Memory B cell (primary cell): ENCODE measurements around the gene ASPHD2.
A peak's percentile ranks its signal among the peaks of the same experiment; 100 is the strongest.
"Not testable (repeated sequence)": the region's sequence is repeated elsewhere in the genome, so short reads cannot be mapped to it uniquely, and the experiment has no call there.

Experiments
- ATAC-seq: fragments of 150-1000 bp; cut with Tn5 transposase; 2 replicates; pipeline ENCODE4 v1.10.0; 2021; ENCODE audit warnings: low read depth, mild to moderate bottlenecking, moderate library complexity
- DNase-seq, 2 donors: peaks; one replicate each; pipeline ENCODE4 v3.0.0; 2022; ENCODE audit warnings: low spot score in 2 of 2
- H3K27ac Mint-ChIP-seq: one replicate; pipeline ENCODE4 v1.8.0; 2022; ENCODE audit warnings: mild to moderate bottlenecking, moderate library complexity, mixed read lengths
- H3K27me3 Mint-ChIP-seq: one replicate; pipeline ENCODE4 v1.8.0; 2022; ENCODE audit warnings: mixed read lengths
- H3K36me3 Mint-ChIP-seq: one replicate; pipeline ENCODE4 v1.8.0; 2022; ENCODE audit warnings: mild to moderate bottlenecking, mixed read lengths
- H3K4me1 Mint-ChIP-seq: one replicate; pipeline ENCODE4 v1.8.0; 2022; ENCODE audit warnings: mixed read lengths
- H3K4me3 Mint-ChIP-seq: one replicate; pipeline ENCODE4 v1.8.0; 2022; ENCODE audit warnings: mild to moderate bottlenecking, moderate library complexity, mixed read lengths
- H3K9me3 Mint-ChIP-seq: one replicate; pipeline ENCODE4 v1.8.0; 2022; ENCODE audit warnings: mixed read lengths

The ASPHD2 gene

DNA sequence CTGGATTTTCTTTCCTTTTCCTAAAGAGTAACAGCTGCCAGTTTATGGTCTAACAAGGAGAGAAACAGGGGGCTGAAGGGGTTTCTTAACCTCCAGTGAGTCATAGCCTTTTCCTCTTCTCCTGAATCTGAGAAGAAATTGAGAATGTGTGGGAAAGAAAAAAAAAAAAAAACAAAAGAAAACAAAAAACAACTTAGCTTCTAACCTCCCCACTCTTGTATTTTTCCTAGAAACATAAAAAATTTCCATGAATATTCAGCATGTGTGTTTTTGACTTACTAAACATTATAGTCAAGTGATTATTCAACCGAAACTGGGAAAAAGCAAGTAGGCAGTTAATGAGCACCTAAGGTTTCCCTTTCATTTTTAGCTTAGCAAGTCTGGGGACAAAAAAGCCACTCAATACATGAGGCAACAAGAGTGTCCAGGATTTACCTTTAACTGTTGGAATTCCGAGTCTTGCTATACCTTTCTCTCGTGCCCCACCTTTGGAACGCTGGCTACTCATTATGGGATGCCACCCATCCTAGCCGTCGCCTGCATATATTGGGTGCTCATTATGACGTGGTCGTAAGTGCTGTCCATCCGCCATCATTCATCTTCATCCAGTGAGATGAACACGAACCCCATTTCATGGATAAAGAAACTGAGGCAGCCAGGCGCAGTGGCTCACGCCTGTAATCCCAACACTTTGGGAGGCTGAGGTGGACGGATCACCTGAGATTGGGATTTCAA lies 2.4 kb downstream of the ASPHD2 start:
- Mint-ChIP-seq H3K4me1 (peaks cover 53% of the 10 kb centered on the region), H3K9me3 (no peaks in the 10 kb centered on the region), H3K27me3 (no peaks in the 10 kb centered on the region), H3K36me3 (peaks cover 9% of the 10 kb centered on the region), H3K27ac (no peak overlapping the region), H3K4me3 (no peak overlapping the region)
- no peak for ATAC-seq
- no peak for DNase-seq

DNA sequence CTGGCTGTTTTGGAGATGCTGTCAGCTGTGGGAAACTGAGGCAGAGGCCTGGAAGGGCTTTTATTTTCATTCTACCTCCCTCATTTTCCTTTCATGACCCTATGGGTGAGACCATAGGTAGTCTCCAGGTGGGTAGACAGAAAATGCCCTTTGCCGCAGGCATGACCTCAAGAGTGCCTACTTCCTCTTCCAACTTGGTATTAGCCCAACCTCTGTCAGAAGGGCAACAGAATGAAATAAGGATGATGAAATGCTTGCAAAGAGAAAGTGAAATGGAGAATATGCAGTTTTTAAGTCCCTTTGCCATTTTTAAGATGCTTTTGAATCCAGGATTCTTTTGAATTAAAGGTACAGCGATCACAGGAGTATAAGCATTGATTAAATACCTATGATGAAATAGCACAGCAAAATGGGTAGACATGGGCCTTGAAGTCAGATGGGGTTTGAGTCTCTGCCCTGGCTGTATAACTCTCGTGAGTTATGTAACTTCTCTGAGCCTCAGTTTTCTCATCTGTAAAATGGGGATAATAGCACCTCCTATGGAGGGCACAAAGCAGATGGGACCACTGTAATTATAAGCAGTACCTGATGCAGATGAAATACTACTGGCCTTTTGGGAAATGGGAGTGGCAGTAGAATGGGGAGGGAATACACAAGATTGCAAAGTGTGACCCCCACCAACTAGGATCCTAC lies 3.7 kb downstream of the ASPHD2 start:
- peaks cover 53% of the 10 kb centered on the region for H3K4me1 Mint-ChIP-seq
- H3K4me3 Mint-ChIP-seq: no peak overlapping the region
- peak overlapping the region; percentile 76 for H3K27ac Mint-ChIP-seq
- H3K9me3 Mint-ChIP-seq: no peaks in the 10 kb centered on the region
- peaks cover 11% of the 10 kb centered on the region for H3K36me3 Mint-ChIP-seq
- DNase-seq (peak; percentile 45 to 61), ATAC-seq (peak; percentile 58)
- H3K27me3 Mint-ChIP-seq: no peaks in the 10 kb centered on the region

DNA sequence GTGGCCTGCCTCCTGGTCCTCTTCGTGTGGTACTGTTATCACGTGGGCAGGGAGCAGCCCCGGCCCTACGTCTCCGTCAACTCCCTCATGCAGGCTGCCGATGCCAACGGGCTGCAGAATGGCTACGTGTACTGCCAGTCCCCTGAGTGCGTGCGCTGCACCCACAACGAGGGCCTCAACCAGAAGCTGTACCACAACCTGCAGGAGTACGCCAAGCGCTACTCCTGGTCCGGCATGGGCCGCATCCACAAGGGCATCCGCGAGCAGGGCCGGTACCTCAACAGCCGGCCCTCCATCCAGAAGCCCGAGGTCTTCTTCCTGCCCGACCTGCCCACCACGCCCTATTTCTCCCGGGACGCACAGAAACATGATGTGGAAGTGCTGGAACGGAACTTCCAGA lies 4.7 kb downstream of the ASPHD2 start:
- DNase-seq (no peak), ATAC-seq (no peak)
- H3K27me3 Mint-ChIP-seq: no peaks in the 10 kb centered on the region
- H3K4me3 Mint-ChIP-seq: no peak overlapping the region
- H3K36me3 Mint-ChIP-seq: peaks cover 11% of the 10 kb centered on the region
- H3K4me1 Mint-ChIP-seq: peaks cover 45% of the 10 kb centered on the region
- peak overlapping the region; percentile 76 for H3K27ac Mint-ChIP-seq
- no peaks in the 10 kb centered on the region for H3K9me3 Mint-ChIP-seq

DNA sequence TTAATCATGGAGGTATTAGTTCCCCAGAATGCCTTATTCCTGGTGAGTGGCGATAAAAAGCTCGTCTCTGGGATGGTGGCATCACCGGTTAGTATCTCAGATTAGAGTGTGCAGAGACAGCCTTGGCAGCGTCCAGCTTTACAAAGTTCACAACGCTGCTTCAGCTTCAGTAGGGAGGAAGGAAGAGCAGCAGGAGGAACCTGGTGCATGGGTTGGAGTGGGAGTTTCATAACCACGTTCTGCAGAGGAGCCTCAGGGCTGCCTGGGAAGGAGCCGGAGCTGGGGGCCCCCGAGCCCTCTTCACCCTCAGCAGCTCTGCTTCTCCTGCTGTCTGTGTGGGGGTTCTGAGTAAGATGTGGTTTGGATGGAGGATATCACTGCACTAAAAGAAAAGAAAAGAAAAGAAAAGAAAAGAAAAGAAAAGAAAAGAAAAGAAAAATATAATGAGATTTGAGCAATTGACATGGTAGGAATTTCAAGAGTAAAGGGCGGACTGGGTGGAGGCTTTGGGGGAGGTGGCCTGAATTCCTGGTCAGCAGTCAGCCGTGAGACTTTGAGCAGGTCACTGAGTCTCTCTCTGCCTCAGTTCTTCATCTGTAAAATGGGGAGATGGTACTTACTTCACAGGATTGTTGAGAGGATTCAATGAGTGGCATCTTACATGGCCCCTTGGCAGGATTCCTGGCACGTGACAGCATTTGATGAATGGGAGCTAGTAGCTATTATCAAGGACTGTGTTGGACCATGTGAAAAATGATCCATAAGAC lies 6.5 kb downstream of the ASPHD2 start:
- ATAC-seq: no peak
- Mint-ChIP-seq H3K27ac (no peak overlapping the region), H3K36me3 (peaks cover 11% of the 10 kb centered on the region), H3K4me1 (peaks cover 34% of the 10 kb centered on the region), H3K27me3 (no peaks in the 10 kb centered on the region), H3K9me3 (no peaks in the 10 kb centered on the region), H3K4me3 (no peak overlapping the region)
- no peak for DNase-seq

DNA sequence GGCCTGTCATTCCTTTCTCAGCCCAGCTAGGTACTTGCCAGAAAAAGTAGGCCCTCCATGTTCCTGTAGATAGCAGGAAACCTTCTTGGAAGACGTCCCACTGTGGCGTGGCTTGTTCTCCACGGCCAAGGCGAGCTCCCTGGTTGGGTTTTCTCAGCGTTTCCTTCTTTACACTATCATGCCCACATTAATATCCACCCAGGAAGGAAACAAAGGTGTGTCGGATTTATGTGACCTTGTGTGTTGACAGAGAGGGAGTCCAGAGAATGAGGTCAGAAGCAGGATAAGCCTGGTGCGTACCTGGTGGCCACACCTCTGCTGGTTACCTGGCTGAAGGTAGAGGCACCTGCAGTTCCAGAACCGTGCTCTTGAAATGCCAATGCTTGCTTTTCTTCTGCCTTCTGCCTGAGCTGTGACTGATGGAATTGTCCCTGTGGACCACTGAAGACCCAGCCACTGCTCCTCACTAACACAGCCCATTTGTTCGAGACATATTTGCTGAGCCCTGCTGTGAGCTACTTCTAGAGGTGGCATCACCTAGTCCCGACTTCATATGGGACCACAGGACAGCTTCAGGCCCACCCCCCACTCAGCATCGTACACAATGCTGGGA lies 7.9 kb downstream of the ASPHD2 start:
- Mint-ChIP-seq H3K4me3 (no peak overlapping the region), H3K27me3 (no peaks in the 10 kb centered on the region), H3K9me3 (no peaks in the 10 kb centered on the region), H3K36me3 (peaks cover 11% of the 10 kb centered on the region), H3K27ac (no peak overlapping the region), H3K4me1 (peaks cover 27% of the 10 kb centered on the region)
- DNase-seq (no peak), ATAC-seq (no peak)

DNA sequence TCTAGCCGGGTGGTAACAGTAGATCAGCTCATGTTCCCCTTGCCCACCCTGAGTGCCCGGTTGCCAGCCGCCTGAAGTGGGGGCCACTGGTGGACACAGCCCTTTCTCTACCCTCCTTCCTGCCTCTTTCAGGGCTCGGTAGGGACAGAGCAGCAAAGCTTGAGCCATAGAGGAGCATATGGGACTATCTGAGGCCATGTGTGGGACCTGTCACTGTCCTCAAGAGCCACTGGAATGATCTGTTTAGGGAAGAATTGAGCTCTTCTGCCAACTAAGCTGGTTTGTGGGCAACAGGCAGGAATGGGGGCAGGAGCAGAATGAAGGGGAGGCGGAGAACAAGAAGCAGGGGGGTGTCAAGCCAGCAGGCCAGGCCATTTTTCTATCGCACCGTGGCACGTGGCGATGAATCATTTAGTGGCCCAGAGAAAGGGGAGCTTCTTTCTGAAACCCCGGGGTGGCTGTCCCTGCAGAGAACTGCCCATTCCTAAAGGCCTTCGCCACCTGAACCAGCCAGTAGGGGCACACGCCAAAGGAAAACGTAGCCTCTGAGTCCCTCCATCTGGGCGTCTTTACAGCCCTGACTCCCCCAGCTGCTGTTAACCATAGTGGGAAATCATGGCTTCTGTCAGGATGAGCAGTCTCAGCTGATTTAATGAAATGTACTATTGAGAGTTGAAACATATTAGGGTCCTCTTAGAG lies 8.8 kb downstream of the ASPHD2 start:
- peaks cover 19% of the 10 kb centered on the region for H3K4me1 Mint-ChIP-seq
- no peaks in the 10 kb centered on the region for H3K9me3 Mint-ChIP-seq
- no peak overlapping the region for H3K27ac Mint-ChIP-seq
- no peak for ATAC-seq
- no peaks in the 10 kb centered on the region for H3K27me3 Mint-ChIP-seq
- H3K4me3 Mint-ChIP-seq: no peak overlapping the region
- DNase-seq: no peak
- H3K36me3 Mint-ChIP-seq: peaks cover 11% of the 10 kb centered on the region

DNA sequence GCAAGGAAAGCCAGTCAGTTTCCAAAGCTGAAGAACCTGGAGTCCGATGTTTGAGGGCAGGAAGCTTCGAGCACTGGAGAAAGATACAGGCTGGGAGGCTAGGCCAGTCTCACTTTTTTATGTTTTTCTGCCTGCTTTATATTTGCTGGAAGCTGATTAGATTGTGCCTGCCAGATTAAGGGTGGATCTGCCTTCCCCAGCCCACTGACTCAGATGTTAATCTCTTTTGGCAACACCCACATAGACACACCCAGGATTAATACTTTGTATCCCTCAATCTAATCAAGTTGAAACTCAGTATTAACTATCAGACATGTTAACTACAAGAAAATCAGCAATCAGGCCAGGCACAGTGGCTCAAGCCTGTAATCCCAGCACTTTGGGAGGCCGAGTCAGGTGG lies 9.7 kb downstream of the ASPHD2 start:
- peaks cover 16% of the 10 kb centered on the region for H3K4me1 Mint-ChIP-seq
- H3K27me3 Mint-ChIP-seq, DNase-seq, H3K9me3 Mint-ChIP-seq, ATAC-seq, H3K4me3 Mint-ChIP-seq, H3K27ac Mint-ChIP-seq: not testable (repeated sequence)
- H3K36me3 Mint-ChIP-seq: peaks cover 11% of the 10 kb centered on the region

DNA sequence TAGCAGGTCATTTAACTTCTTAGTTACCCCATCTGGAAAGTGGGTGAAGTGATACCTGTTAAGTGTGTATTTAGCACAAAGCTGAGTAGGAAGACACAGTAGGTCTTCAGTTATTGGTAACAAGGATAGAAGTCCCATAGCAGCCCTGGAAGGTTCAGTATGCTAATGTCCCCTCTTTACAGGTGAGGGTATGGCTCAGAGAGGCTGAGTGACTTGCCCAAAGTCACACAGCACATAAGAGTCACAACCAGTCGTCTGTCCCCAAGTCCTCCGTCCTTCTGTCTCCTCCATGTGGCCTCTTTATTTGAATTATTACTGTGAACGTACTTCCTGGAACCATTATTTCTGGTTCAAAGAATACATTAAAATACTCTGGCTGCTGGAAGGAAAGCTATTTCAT lies 10.5 kb downstream of the ASPHD2 start:
- no peak overlapping the region for H3K4me3 Mint-ChIP-seq
- peaks cover 14% of the 10 kb centered on the region for H3K36me3 Mint-ChIP-seq
- no peaks in the 10 kb centered on the region for H3K27me3 Mint-ChIP-seq
- no peaks in the 10 kb centered on the region for H3K9me3 Mint-ChIP-seq
- peaks cover 15% of the 10 kb centered on the region for H3K4me1 Mint-ChIP-seq
- H3K27ac Mint-ChIP-seq: no peak overlapping the region
- no peak for ATAC-seq
- no peak for DNase-seq

DNA sequence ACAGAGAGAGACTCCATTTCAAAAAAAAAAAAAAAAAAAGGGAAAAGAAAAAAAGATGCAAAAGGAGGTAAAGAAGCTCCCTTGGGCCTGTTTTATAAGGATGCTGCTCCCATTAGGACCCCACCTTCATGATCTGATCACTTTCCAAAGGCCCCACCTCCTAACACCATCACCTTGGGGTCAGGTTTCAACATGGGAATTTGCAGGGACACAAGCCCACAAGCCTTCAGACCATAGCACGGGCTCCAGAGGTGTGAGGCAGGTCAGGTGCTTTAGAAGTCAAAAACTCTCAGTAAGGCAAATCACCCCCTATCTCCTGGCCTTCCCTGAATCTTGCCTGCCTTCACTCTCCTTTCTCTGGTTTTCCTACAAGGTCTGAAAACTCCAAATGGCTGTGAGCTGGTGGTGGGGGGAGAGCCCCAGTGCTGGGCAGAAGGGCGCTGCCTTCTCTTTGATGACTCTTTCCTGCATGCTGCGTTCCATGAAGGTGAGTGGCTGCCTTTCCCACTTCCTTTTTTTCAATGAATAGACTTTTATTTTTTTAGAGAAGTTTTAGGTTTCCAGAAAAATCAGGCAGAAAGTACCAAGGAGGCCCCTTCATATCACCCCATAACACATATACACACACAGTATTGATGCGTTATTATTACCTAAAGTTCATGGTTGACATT lies 13.2 kb downstream of the ASPHD2 start:
- Mint-ChIP-seq H3K4me3 (no peak overlapping the region), H3K36me3 (peaks cover 7% of the 10 kb centered on the region), H3K4me1 (peaks cover 5% of the 10 kb centered on the region), H3K27ac (peak overlapping the region; percentile 53), H3K27me3 (no peaks in the 10 kb centered on the region), H3K9me3 (no peaks in the 10 kb centered on the region)
- no peak for ATAC-seq
- no peak for DNase-seq

DNA sequence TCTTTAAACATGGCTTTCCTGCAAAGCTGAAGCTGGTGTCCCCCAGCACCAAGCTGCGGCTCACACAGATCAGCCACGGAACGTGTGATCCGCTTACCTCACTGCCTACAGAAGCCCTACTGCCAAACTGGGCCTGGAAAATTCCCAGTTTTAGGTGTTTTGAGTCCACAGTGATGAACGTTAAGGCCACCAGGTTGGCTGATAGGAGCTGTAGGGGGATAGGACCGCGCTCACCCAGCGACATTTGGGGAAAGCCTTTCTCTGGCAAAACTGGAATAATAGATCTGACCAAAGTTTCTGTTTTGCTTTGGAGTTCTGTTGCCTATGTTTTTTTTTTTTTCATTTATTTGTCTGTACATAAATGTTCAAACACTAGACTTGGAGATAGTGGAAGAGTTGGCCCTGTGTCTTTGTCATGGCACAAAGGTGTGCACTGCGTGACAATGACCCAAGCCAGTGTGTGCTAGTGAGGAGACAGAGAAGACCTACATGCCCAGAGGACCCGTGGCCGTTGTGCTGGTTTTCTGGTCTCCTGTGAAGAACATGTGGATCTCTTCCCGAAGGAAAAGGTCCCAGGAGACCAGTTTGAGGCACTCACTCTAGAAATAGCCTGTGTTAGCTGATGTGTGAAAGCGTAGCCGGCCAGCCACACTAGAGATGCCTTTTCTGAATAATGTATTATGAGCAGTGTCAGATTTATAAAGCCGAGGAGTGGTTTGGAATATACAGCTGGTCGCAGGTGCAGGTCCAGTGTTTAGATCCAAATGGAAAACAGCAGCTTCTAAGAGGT lies 15.0 kb downstream of the ASPHD2 start:
- Mint-ChIP-seq H3K4me3 (no peak overlapping the region), H3K36me3 (peaks cover 5% of the 10 kb centered on the region), H3K27me3 (no peaks in the 10 kb centered on the region), H3K9me3 (no peaks in the 10 kb centered on the region), H3K4me1 (no peaks in the 10 kb centered on the region), H3K27ac (no peak overlapping the region)
- DNase-seq: no peak
- no peak for ATAC-seq

DNA sequence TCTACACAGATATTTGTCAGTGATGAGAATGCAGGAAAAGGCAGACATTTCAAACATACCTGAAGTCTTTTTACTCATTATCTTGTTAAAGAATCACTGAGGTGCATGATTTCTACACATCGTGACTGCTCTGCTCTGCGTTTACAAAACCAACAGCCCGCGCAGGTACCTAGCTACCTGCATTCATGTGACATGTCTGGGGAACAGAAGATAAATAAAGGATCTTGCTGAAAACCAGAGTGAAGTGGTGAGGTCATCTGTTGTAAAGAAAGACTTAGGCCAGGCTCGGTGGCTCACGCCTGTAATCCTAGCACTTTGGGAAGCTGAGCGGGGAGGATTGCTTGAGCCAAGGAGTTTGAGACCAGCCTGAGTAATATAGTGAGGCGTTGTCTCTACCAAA lies 15.7 kb downstream of the ASPHD2 start:
- no peaks in the 10 kb centered on the region for H3K27me3 Mint-ChIP-seq

DNA sequence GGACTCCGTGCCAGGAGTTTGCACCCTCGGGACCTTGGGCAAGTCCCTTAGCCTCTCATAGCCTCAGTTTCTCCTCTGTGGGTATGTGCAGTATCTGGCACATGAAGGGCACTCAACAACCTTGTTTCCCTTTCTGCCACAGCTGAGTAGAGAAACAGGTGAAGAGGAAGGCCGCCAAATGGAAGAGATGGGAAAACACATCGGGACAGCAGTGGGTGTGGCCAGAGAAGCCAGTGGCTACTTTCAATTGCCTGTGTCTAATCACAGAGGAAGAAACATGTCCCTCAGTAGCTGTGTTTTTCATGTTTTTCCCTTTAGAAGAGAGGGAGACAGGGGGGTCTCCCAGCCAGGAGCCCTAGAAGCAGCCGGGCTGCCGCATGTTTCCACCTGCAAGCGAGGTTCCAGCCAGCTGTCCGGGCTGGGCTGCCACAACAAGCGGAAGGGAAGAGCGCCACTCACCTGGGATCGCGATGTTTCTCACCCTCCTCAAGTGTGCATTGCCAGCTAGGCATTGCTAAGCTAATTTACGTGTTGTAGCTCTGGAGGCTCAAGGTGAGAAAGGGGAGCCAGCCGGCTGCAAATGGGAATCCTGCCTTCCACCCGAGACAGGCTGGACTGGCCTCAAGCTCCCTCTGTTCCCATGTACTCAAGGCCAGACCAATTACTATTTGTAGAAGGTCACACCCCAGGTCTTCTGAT lies 16.7 kb downstream of the ASPHD2 start:
- Mint-ChIP-seq H3K27me3 (no peaks in the 10 kb centered on the region), H3K4me1 (no peaks in the 10 kb centered on the region), H3K9me3 (no peaks in the 10 kb centered on the region), H3K36me3 (peaks cover 5% of the 10 kb centered on the region), H3K4me3 (no peak overlapping the region), H3K27ac (no peak overlapping the region)
- DNase-seq: no peak
- no peak for ATAC-seq

More for the DNA sequence above, 15.7 kb downstream of the ASPHD2 start:
- H3K9me3 Mint-ChIP-seq: no peaks in the 10 kb centered on the region
- no peak overlapping the region for H3K27ac Mint-ChIP-seq
- ATAC-seq (no peak), DNase-seq (no peak)
- peaks cover 5% of the 10 kb centered on the region for H3K36me3 Mint-ChIP-seq
- H3K4me1 Mint-ChIP-seq: no peaks in the 10 kb centered on the region
- H3K4me3 Mint-ChIP-seq: no peak overlapping the region
